Activated CD8-positive, alpha-beta memory T cell treated with anti-CD3 and anti-CD28 coated beads for 4 hours (primary cell): ENCODE measurements around the gene PARVA.

ENCODE experiments used
- DNase-seq, 2 donors: peaks; one replicate each; pipeline ENCODE4 v3.0.0-alpha.2; 2020; ENCODE audit warnings: low read depth in 2 of 2

Gene PARVA

DNA sequence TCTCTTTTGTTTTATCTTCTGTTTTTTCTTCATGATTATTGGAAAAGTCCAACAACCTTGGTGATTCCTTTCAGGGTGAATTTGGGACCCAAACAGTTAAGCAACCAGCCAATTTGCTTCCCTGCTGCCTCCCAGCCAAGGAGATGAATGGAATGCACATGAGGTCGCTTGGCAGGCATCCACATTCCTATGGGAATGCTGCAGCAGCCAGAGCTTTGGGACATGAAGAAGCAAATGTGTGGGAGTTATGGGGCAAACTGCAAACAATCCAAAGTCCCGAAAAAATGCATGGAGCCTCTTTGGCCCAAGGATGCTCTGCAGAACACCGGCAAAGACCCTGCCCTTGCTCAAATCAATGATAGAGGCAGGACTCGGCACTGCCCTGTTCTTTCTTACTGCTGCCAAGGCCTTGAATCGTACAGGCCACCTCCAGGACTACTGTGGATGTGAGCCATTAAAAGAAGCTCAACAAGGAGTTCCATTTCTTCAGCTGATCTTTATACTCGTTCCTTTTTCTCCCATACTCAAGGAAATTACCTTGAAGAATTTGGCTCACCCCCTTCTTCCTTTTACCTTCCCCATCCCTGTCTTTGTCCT is 179.5 kb downstream of the PARVA start:
- no peak for DNase-seq

- DNase-seq, result no peak
These were observed 181.6 kb downstream of the PARVA start for GRCh38 chr11:12559011-12559410.

DNA sequence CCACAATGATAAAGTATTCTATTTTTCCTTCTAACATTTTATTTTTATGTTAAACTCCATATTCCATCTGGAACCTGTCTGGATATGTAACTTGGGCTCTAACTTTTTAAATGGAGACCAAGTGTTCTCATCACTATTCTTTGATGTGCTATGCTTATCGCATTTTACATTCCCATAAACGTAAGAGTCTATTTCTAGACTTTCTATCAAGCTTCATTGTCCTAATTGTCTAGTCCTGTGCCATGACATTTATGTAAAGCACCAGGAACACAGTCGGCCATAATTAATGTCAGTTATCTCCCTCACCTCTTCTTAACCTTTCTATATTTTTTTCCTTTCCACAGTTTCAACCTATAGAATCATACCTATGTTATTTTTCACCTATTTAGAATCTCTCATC is 183.0 kb downstream of the PARVA start:
- no peak for DNase-seq

GRCh38 chr11:12560861-12561260 is 183.5 kb downstream of the PARVA start:
- no peak for DNase-seq

DNA sequence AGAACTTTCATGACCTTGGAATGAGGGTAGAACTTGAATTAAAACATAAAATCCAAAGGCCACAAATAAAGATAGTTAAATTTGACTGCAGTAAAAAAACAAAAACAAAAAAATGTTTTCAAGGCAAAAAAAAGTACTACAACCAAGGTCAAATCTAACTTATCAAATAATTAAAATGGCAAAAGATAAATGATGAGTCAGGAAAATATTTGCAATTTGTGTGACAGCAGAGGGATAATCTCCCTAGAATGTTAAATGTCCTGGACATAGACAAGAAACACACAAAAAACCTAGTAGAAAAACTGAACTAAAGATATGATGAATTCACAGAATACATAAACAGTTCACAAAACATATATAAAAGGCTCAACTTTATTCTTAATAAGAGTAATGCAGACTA is 186.6 kb downstream of the PARVA start:
- DNase-seq, result no peak

- DNase-seq, result no peak
These were observed 188.0 kb downstream of the PARVA start for GRCh38 chr11:12565406-12565805.

- no peak for DNase-seq
These were observed 190.5 kb downstream of the PARVA start for GRCh38 chr11:12567746-12568460.

DNA sequence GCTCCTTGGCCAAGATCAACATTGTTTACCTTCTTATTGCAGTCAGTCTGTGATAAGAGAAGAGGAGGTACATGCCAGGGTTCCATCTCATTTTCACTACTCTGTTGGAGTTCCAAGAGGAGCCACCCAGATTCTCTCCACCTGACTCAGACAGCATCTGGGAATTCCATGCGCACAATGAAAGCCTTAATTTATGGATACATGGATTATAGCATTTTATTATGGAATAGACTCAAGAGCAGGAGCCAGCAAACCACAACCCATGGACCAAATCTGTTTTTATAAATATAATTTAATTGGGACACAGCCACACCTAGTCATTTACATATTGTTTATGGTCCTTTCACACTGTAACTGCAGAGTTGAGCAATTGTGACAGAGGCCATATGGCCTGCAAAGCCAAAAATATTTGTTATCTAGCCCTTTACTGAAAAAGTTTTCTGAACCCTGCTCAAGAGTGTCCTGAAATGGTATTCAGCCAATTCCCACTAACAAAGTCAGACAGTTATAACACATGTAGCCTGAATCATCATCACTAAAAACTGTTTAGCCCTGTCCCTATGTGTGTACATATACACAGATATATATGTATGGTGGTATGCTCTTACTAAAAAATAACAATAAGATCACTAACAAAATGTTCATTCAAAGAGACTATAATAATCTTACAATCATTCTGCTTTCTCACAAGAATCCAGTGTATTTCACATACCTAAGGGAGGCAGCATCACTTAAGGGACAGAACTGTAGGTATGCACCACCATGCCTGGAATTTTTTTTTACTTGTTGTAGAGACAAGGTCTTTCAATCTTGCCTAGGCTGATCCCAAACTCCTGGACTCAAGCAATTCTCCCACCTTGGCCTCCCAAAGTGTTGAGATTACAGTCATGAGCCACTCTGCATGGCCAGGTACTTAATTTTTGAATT is 192.4 kb downstream of the PARVA start:
- DNase-seq, result no peak

- DNase-seq, result no peak
These were observed 196.5 kb downstream of the PARVA start for GRCh38 chr11:12573707-12574485.

DNA sequence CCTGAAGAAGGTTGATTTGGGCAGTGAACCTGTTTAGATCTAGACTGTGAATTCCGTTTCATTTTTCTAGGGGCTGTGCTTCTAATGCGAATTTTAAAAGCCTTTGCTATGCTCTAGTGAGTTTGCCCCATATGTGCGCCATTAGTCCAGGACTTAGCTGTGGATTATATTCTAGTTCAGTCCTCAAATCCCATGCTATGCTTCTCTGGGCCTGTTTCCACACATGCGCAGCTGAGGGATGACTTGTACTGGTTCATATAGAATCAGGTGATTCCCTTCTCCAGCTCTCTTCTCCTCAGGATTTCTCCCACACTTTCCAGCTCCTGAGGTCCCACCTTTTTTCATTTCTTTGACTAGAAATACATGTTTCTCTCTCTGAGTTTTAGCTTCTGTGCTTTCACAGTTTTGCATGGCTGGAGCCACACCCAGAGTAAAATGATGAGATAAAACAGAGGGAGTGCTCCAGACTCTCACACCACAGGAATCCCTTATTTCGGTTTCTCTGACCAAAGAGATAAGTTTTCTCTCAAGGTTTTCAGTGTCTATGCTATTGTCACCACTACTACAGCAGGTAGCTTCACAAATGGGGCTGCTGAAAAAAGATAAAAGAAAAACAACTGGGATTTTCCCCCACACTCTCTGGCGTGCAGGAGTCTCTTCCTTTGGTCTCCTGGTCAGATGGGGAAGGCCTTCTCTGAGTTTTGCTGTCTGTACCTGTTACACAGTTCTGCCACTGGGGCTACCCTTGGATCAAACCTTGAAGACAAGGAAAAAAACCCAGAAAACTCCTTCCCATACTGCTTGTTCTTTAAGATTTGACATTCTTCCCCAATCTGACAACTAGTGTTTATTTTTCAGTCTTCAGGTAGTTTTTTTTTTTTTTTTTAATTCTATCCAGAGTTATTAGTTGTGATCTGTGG is 200.6 kb downstream of the PARVA start:
- no peak for DNase-seq

DNA sequence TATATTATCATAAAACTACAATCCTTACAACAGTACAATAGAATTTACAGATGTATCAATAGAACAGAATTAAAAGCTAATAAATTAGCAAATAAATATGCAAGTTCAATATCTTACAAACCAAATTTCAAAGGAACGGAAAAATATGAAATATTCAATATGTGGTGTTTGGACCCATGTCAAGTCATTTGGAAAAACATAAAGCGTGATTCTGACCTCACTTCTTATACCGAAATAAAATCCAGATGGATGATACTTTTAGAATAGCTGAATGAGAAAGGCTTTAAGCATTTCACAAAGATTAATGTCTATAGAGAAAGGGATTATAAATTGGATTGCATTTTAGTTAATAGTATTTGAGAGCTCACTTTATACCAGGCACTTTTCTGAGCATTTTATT is 204.0 kb downstream of the PARVA start:
- DNase-seq, result no peak

GRCh38 chr11:12581923-12582322 is 204.6 kb downstream of the PARVA start:
- no peak for DNase-seq
